ENCODE results near the gene NFIL3. TPM values are rescaled to one million over a fixed set of nuclear protein-coding genes. Genes with fewer than 3 reads are reported as not detected.

Gene NFIL3
- polyA plus RNA-seq, 1 donor from 2014 or later = 31.6 TPM

- Histone ChIP-seq H3K4me2 (ENCODE audit: low read length) (peak overlapping the region; percentile 94), H4K20me1 (ENCODE audit: insufficient read depth) (no peaks in the 10 kb centered on the region), H2AFZ (ENCODE audit: low read depth, low read length) (peak overlapping the region; percentile 37), H3K27me3 (ENCODE audit: insufficient read depth, low read depth, low read length) (peaks cover 22% of the 10 kb centered on the region), H3K79me2 (replicated peaks; ENCODE audit: insufficient read depth, low read length) (peaks cover 56% of the 10 kb centered on the region), H3K4me3 (ENCODE audit: low read length) (peak overlapping the region; percentile 71), H3K9ac (ENCODE audit: low read length) (peak overlapping the region; percentile 91), H3F3A (ENCODE audit: insufficient read depth, low read length, poor library complexity, severe bottlenecking) (peaks cover 12% of the 10 kb centered on the region), H3K27ac (ENCODE audit: low read length) (peak overlapping the region; percentile 93), H3K9me2 (ENCODE audit: insufficient read depth, low read length) (no peaks in the 10 kb centered on the region), H3K36me3 (ENCODE audit: insufficient read depth, low read length) (no peaks in the 10 kb centered on the region), H3K9me3 (ENCODE audit: low read length) (no peaks in the 10 kb centered on the region)
- peak; percentile 20 for TF ChIP-seq SMC3 (conservative IDR thresholded peaks at IDR 0.05; ENCODE audit: poor library complexity)
- TF ChIP-seq, protein P1, sequence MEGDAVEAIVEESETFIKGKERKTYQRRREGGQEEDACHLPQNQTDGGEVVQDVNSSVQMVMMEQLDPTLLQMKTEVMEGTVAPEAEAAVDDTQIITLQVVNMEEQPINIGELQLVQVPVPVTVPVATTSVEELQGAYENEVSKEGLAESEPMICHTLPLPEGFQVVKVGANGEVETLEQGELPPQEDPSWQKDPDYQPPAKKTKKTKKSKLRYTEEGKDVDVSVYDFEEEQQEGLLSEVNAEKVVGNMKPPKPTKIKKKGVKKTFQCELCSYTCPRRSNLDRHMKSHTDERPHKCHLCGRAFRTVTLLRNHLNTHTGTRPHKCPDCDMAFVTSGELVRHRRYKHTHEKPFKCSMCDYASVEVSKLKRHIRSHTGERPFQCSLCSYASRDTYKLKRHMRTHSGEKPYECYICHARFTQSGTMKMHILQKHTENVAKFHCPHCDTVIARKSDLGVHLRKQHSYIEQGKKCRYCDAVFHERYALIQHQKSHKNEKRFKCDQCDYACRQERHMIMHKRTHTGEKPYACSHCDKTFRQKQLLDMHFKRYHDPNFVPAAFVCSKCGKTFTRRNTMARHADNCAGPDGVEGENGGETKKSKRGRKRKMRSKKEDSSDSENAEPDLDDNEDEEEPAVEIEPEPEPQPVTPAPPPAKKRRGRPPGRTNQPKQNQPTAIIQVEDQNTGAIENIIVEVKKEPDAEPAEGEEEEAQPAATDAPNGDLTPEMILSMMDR (IDR thresholded peaks at IDR 0.05; ENCODE audit: poor library complexity, severe bottlenecking) = peak; percentile 62
- TF ChIP-seq RAD21 (conservative IDR thresholded peaks at IDR 0.05) = peak; percentile 26
- peak; percentile 48 for TF ChIP-seq TAF1 (IDR thresholded peaks at IDR 0.05; ENCODE audit: low read depth)
- no peak for TF ChIP-seq EZH2 (IDR thresholded peaks at IDR 0.05; ENCODE audit: borderline replicate concordance, insufficient read depth, low read length, poor library complexity, severe bottlenecking)
- peak; percentile 58 for TF ChIP-seq MXI1 (conservative IDR thresholded peaks at IDR 0.05; ENCODE audit: poor library complexity, severe bottlenecking)
- peak; percentile 52 for TF ChIP-seq POLR2AphosphoS5 (IDR thresholded peaks at IDR 0.05)
- no peak for TF ChIP-seq EP300 (conservative IDR thresholded peaks at IDR 0.05; ENCODE audit: poor library complexity, severe bottlenecking)
These were observed 2.4 kb downstream of the NFIL3 start for GRCh38 chr9:91421128-91421765.

DNA sequence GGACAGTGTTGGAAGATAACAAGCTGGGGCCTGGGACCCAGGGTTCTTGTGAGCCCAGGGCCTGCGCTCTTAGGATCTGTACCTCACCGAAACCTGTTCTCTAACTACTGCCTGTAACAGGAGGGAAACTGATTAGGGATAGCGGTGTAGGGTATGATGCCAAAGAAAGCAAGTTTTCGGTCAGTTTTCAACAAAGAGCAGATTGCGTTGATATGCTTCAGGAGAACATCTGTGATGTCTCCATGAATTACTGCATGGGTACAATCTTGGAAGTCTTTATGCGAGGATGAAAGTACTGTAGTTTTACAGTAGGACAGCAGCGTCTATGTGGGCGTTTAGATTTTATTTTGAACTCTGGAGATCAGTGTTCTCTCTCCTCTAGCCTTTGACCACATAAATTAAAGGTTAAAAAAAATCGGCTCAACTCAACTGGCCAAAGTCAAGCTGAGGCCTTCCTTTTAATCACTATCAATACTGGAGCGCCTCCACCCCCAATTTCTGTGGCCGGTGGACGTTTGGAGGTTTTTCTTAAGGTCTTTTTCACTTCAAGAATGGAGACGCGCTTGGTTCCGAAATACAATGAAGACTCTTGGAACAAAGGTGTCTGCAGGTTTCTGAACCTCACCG lies 3.0 kb downstream of the NFIL3 start:
- H3K4me2 ChIP-seq (ENCODE audit: low read length) = peak overlapping the region; percentile 82
- no peaks in the 10 kb centered on the region for H3K9me3 ChIP-seq (ENCODE audit: low read length)
- H3K9me2 ChIP-seq (ENCODE audit: insufficient read depth, low read length) = no peaks in the 10 kb centered on the region
- H3K4me3 ChIP-seq (ENCODE audit: low read length) = peak overlapping the region; percentile 71
- TF ChIP-seq TAF1 (IDR thresholded peaks at IDR 0.05; ENCODE audit: low read depth) (no peak), REST (IDR thresholded peaks at IDR 0.05; ENCODE audit: borderline replicate concordance) (no peak), RAD21 (conservative IDR thresholded peaks at IDR 0.05) (no peak), EP300 (conservative IDR thresholded peaks at IDR 0.05; ENCODE audit: poor library complexity, severe bottlenecking) (no peak), MXI1 (conservative IDR thresholded peaks at IDR 0.05; ENCODE audit: poor library complexity, severe bottlenecking) (no peak), EZH2 (IDR thresholded peaks at IDR 0.05; ENCODE audit: borderline replicate concordance, insufficient read depth, low read length, poor library complexity, severe bottlenecking) (no peak), SMC3 (conservative IDR thresholded peaks at IDR 0.05; ENCODE audit: poor library complexity) (no peak), POLR2AphosphoS5 (IDR thresholded peaks at IDR 0.05) (no peak)
- TF ChIP-seq, protein P1 (IDR thresholded peaks at IDR 0.05; ENCODE audit: poor library complexity, severe bottlenecking) = no peak
- H3K27me3 ChIP-seq (ENCODE audit: insufficient read depth, low read depth, low read length) = peaks cover 16% of the 10 kb centered on the region
- H3K79me2 ChIP-seq (replicated peaks; ENCODE audit: insufficient read depth, low read length) = peaks cover 62% of the 10 kb centered on the region
- peaks cover 8% of the 10 kb centered on the region for H3F3A ChIP-seq (ENCODE audit: insufficient read depth, low read length, poor library complexity, severe bottlenecking)
- H4K20me1 ChIP-seq (ENCODE audit: insufficient read depth) = no peaks in the 10 kb centered on the region
- peak overlapping the region; percentile 93 for H3K27ac ChIP-seq (ENCODE audit: low read length)
- H3K36me3 ChIP-seq (ENCODE audit: insufficient read depth, low read length) = no peaks in the 10 kb centered on the region
- H3K9ac ChIP-seq (ENCODE audit: low read length) = peak overlapping the region; percentile 91
- peak overlapping the region; percentile 37 for H2AFZ ChIP-seq (ENCODE audit: low read depth, low read length)
